Ammon's horn (tissue), 1 donor: ENCODE results near the gene LRRC8E.

Experiments used
- DNase-seq: peaks from one replicate; pipeline ENCODE4 v3.0.0-alpha.2; 2016; ENCODE audit warnings: low spot score

The LRRC8E gene

GRCh38 chr19:7868326-7868670, 20.0 kb upstream of the LRRC8E start:
- DNase-seq, result no peak

GRCh38 chr19:7868671-7869452, 19.4 kb upstream of the LRRC8E start:
- DNase-seq, result peak; percentile 62

GRCh38 chr19:7869453-7869909, 18.8 kb upstream of the LRRC8E start:
- DNase-seq, result no peak

- no peak for DNase-seq
Observed at GRCh38 chr19:7869910-7870511, 18.3 kb upstream of the LRRC8E start.

- no peak for DNase-seq
Observed at GRCh38 chr19:7870571-7871436, 17.5 kb upstream of the LRRC8E start.

- peak; percentile 80 for DNase-seq
Observed at GRCh38 chr19:7871437-7872305, 16.6 kb upstream of the LRRC8E start.

- no peak for DNase-seq
Observed at GRCh38 chr19:7872306-7873204, 15.8 kb upstream of the LRRC8E start.

- no peak for DNase-seq
Observed at GRCh38 chr19:7873304-7874075, 14.8 kb upstream of the LRRC8E start.

GRCh38 chr19:7874076-7874896, 14.0 kb upstream of the LRRC8E start, which contains the start of gene PRR36:
TSS of gene PRR36 (minus strand) at chr19:7874390. CDS start at chr19:7873689, 701 bp downstream.
- DNase-seq, result peak; percentile 81

GRCh38 chr19:7874897-7875273, 13.4 kb upstream of the LRRC8E start:
- no peak for DNase-seq

- no peak for DNase-seq
Observed at GRCh38 chr19:7877249-7877836, 11.0 kb upstream of the LRRC8E start.

GRCh38 chr19:7879111-7879807, 9.1 kb upstream of the LRRC8E start:
- DNase-seq, result no peak

GRCh38 chr19:7879836-7880235, 8.5 kb upstream of the LRRC8E start:
- DNase-seq, result no peak

- DNase-seq, result no peak
Observed at GRCh38 chr19:7881910-7882309, 6.4 kb upstream of the LRRC8E start.

- no peak for DNase-seq
Observed at GRCh38 chr19:7883105-7883504, 5.2 kb upstream of the LRRC8E start.

GRCh38 chr19:7883796-7884570, 4.3 kb upstream of the LRRC8E start:
- DNase-seq, result no peak

GRCh38 chr19:7885818-7886217, 2.5 kb upstream of the LRRC8E start:
- DNase-seq, result no peak
